PFSK-1 (cell line): ENCODE measurements around the gene CEP68.

Experiments
- FOXP2 ChIP-seq: optimal IDR thresholded peaks from 2 replicates; pipeline ENCODE3; 2011; ENCODE audit warnings: borderline replicate concordance, control low read depth, inconsistent platforms; ENCODE audit not compliant: insufficient read depth; ENCODE audit errors: extremely low read length, extremely low read depth
- POLR2AphosphoS5 ChIP-seq: IDR thresholded peaks from 2 replicates; pipeline ENCODE4 v1.6.1; 2012; ENCODE audit warnings: low read depth, mild to moderate bottlenecking, control low read depth, low read length, moderate library complexity
- REST ChIP-seq, 2 experiments: IDR thresholded peaks; 2 replicates each; pipeline versions ENCODE4 v1.6.1 to v1.8.0; 2011 to 2012; ENCODE audit warnings: low read depth in 2 of 2, low read length in 2 of 2, control low read depth in 1 of 2, inconsistent platforms in 1 of 2, mild to moderate bottlenecking in 1 of 2, moderate library complexity in 1 of 2; ENCODE audit not compliant: insufficient read depth in 1 of 2
- SIN3A ChIP-seq: IDR thresholded peaks from 2 replicates; pipeline ENCODE4 v1.6.1; 2012; ENCODE audit warnings: mild to moderate bottlenecking, low read length, moderate library complexity, borderline replicate concordance; ENCODE audit not compliant: insufficient read depth
- TAF1 ChIP-seq: IDR thresholded peaks from 2 replicates; pipeline ENCODE4 v1.6.1; 2012; ENCODE audit warnings: low read length, control low read depth, borderline replicate concordance; ENCODE audit not compliant: insufficient read depth

Gene CEP68

GRCh38 chr2:65044097-65044735, 12.0 kb upstream of the CEP68 start:
- TF ChIP-seq SIN3A (no peak), FOXP2 (no peak), TAF1 (no peak), POLR2AphosphoS5 (no peak), REST (IDR thresholded peaks at IDR 0.05; ENCODE audit: insufficient read depth in 1 of 2, low read depth in 2 of 2, low read length in 2 of 2) (no peak)

- TF ChIP-seq REST (IDR thresholded peaks at IDR 0.05; ENCODE audit: insufficient read depth in 1 of 2, low read depth in 2 of 2, low read length in 2 of 2) (no peak), TAF1 (no peak), POLR2AphosphoS5 (no peak), FOXP2 (no peak), SIN3A (no peak)
Measured at GRCh38 chr2:65045651-65046050, 10.6 kb upstream of the CEP68 start.

GRCh38 chr2:65046633-65047407, 9.4 kb upstream of the CEP68 start:
- no peak for TF ChIP-seq FOXP2
- TF ChIP-seq REST (IDR thresholded peaks at IDR 0.05; ENCODE audit: insufficient read depth in 1 of 2, low read depth in 2 of 2, low read length in 2 of 2): no peak
- no peak for TF ChIP-seq SIN3A
- no peak for TF ChIP-seq POLR2AphosphoS5
- TF ChIP-seq TAF1: no peak

GRCh38 chr2:65049010-65049639, 7.1 kb upstream of the CEP68 start:
- TF ChIP-seq REST (IDR thresholded peaks at IDR 0.05; ENCODE audit: insufficient read depth in 1 of 2, low read depth in 2 of 2, low read length in 2 of 2) (no peak), POLR2AphosphoS5 (no peak), TAF1 (no peak), SIN3A (no peak), FOXP2 (no peak)
